Panc1 (cell line): Measurements from ENCODE around the gene TKT. TPM values are rescaled to one million over a fixed set of nuclear protein-coding genes. Genes with fewer than 3 reads are reported as not detected.

Experiments
- ATAC-seq: fragments of 200-7000 bp; cut with Tn5 transposase; 2 replicates; pipeline ENCODE4 v1.9.1; 2020; ENCODE audit warnings: mild to moderate bottlenecking, moderate library complexity
- BruUV-seq: library from RNA; stranded (reverse); fragments of 400-500 nt; replicated peaks from 2 replicates; lab custom pipeline; 2021; lab: Mats Ljungman, UMichigan
- CTCF ChIA-PET: fragments of 300-600 bp; sonication (Branson Sonifier 250); formaldehyde crosslinking; loops from one replicate; lab custom pipeline; 2022; ENCODE audit warnings: antibody characterized with exemption; lab: Charles Lee
- POLR2A ChIA-PET: fragments of 300-600 bp; sonication (Branson Sonifier 250); formaldehyde crosslinking; loops from one replicate; lab custom pipeline; 2022; ENCODE audit warnings: antibody characterized with exemption; lab: Charles Lee
- DNase-seq: peaks from one replicate; pipeline ENCODE4 v3.0.0-alpha.2; 2010; ENCODE audit warnings: low read depth, low spot score
- H3K27ac ChIP-seq: 2 replicates; pipeline ENCODE4 v1.5.1; 2011; ENCODE audit warnings: mild to moderate bottlenecking, low read length, inconsistent platforms
- H3K27me3 ChIP-seq: fragments of 200-500 bp; sonication (Bioruptor generic); 2 replicates; pipeline ENCODE4 v1.6.0; 2014; ENCODE audit warnings: low read length, inconsistent platforms; ENCODE audit not compliant: control insufficient read depth, insufficient read depth
- H3K36me3 ChIP-seq: fragments of 200-500 bp; sonication (Bioruptor generic); 2 replicates; pipeline ENCODE4 v1.5.1; 2014; ENCODE audit warnings: inconsistent platforms, mild to moderate bottlenecking, low read length, moderate library complexity; ENCODE audit not compliant: control insufficient read depth, insufficient read depth
- H3K4me1 ChIP-seq: 2 replicates; pipeline ENCODE4 v1.5.1; 2011; ENCODE audit warnings: inconsistent platforms, mild to moderate bottlenecking, low read length, moderate library complexity; ENCODE audit not compliant: control insufficient read depth, insufficient read depth
- H3K4me3 ChIP-seq, 2 experiments: 2 replicates each; pipeline ENCODE4 v1.5.1; 2011 to 2012; ENCODE audit warnings: low read depth in 2 of 2, low read length in 2 of 2, mild to moderate bottlenecking in 2 of 2, inconsistent platforms in 1 of 2, moderate library complexity in 1 of 2
- H3K9me3 ChIP-seq: fragments of 200-500 bp; sonication (Bioruptor generic); 2 replicates; pipeline ENCODE4 v1.5.1; 2014; ENCODE audit warnings: low read depth, mild to moderate bottlenecking, inconsistent platforms, low read length, moderate library complexity; ENCODE audit not compliant: control insufficient read depth, insufficient read depth
- POLR2AphosphoS5 ChIP-seq: IDR thresholded peaks from 2 replicates; pipeline ENCODE4 v1.6.1; 2012; ENCODE audit warnings: mild to moderate bottlenecking, low read depth, low read length, moderate library complexity
- SIN3A ChIP-seq: IDR thresholded peaks from 2 replicates; pipeline ENCODE4 v1.6.1; 2012; ENCODE audit warnings: low read depth, mild to moderate bottlenecking, low read length, moderate library complexity, borderline replicate concordance; ENCODE audit not compliant: insufficient read depth
- TCF7L2 ChIP-seq: IDR thresholded peaks from 2 replicates; pipeline ENCODE4 v1.6.1; 2011; ENCODE audit warnings: mild to moderate bottlenecking, low read depth, low read length, inconsistent platforms
- in situ Hi-C: cut with HindIII; loops from 2 replicates; pipeline ENCODE4 v1.10.0; 2016; ENCODE audit warnings: low sequenced_read_pairs, low pct_unique_long_range_greater_than_20kb
- intact Hi-C: fragments of 100-400 bp; cut with micrococcal nuclease; formaldehyde crosslinking; loops from one replicate; pipeline ENCODE4 v1.10.0; 2022; ENCODE audit not compliant: unreplicated experiment
- total RNA-seq: library from RNA; stranded (reverse); gene quantifications from one replicate; pipeline ENCODE4 v1.2.1, GENCODE V29; 2021; ENCODE audit not compliant: unreplicated experiment
- TF ChIP-seq, protein P1 (sequence below): fragments of 450-650 bp; IDR thresholded peaks from 2 replicates; pipeline ENCODE4 v1.5.1; 2017; ENCODE audit warnings: mild to moderate bottlenecking
- TF ChIP-seq, protein P2 (sequence below), 2 experiments: IDR thresholded peaks; 2 replicates each; pipeline ENCODE4 v1.6.1; 2011 to 2012; ENCODE audit warnings: low read depth in 2 of 2, control low read depth in 1 of 2, low read length in 1 of 2, mild to moderate bottlenecking in 1 of 2, moderate library complexity in 1 of 2; ENCODE audit not compliant: insufficient read depth in 1 of 2

The TKT gene
- total RNA-seq, 1 experiment from 2014 or later, result 338 TPM

DNA sequence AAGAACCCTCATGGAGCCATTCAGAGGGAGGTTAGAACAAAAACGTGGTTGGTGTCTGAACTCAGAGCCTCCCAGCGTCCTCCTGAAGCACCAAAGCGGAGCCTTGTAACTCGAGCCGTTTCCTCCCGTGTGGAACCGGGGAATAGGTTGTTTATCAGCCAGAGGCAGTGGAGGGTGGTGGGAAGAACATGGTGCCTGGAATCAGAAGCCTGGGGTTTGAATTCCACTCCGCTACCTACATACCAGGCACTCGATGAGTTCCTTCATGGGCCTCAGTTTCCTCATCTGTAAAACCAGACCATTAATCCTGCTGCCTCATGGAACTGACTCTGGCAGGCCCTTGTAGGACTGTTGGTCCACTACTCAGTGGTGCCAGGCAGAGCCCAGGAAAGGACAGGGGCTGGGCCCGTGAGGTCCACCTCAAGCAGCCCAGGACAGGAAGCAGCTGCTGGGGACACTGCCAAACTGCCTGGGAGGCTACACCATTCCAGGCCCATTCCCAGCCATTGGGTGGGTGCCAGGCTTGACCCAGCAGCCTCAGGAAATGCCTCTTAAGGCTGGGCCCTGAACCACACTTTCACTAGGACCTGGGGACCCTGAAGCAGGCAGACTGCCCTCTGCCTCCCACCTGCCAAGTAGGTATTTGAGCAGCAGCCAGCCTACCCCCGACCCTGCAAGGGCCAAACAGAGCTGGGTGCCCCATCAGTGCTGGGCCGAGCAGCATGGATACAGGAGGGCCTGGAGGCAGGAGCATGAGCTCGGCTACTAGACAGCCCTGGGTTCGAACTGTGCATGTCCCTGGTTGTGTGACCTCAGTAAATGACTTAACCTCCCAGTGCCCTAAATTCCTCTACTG is 61.4 kb downstream of the TKT start:
- TF ChIP-seq, protein P1, sequence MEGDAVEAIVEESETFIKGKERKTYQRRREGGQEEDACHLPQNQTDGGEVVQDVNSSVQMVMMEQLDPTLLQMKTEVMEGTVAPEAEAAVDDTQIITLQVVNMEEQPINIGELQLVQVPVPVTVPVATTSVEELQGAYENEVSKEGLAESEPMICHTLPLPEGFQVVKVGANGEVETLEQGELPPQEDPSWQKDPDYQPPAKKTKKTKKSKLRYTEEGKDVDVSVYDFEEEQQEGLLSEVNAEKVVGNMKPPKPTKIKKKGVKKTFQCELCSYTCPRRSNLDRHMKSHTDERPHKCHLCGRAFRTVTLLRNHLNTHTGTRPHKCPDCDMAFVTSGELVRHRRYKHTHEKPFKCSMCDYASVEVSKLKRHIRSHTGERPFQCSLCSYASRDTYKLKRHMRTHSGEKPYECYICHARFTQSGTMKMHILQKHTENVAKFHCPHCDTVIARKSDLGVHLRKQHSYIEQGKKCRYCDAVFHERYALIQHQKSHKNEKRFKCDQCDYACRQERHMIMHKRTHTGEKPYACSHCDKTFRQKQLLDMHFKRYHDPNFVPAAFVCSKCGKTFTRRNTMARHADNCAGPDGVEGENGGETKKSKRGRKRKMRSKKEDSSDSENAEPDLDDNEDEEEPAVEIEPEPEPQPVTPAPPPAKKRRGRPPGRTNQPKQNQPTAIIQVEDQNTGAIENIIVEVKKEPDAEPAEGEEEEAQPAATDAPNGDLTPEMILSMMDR, result no peak
- TF ChIP-seq TCF7L2 (no peak), SIN3A (no peak), POLR2AphosphoS5 (no peak)
- TF ChIP-seq, protein P2, sequence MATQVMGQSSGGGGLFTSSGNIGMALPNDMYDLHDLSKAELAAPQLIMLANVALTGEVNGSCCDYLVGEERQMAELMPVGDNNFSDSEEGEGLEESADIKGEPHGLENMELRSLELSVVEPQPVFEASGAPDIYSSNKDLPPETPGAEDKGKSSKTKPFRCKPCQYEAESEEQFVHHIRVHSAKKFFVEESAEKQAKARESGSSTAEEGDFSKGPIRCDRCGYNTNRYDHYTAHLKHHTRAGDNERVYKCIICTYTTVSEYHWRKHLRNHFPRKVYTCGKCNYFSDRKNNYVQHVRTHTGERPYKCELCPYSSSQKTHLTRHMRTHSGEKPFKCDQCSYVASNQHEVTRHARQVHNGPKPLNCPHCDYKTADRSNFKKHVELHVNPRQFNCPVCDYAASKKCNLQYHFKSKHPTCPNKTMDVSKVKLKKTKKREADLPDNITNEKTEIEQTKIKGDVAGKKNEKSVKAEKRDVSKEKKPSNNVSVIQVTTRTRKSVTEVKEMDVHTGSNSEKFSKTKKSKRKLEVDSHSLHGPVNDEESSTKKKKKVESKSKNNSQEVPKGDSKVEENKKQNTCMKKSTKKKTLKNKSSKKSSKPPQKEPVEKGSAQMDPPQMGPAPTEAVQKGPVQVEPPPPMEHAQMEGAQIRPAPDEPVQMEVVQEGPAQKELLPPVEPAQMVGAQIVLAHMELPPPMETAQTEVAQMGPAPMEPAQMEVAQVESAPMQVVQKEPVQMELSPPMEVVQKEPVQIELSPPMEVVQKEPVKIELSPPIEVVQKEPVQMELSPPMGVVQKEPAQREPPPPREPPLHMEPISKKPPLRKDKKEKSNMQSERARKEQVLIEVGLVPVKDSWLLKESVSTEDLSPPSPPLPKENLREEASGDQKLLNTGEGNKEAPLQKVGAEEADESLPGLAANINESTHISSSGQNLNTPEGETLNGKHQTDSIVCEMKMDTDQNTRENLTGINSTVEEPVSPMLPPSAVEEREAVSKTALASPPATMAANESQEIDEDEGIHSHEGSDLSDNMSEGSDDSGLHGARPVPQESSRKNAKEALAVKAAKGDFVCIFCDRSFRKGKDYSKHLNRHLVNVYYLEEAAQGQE (IDR thresholded peaks at IDR 0.05; ENCODE audit: insufficient read depth in 1 of 2, low read depth in 2 of 2, low read length in 1 of 2), result no peak
- CTCF ChIA-PET, result no interaction called here
- no peak for DNase-seq
- Histone ChIP-seq H3K4me1 (peaks cover 3% of the 10 kb centered on the region; the same call in 1 of the 2 replicates), H3K27me3 (no peaks in the 10 kb centered on the region), H3K4me3 (no peak overlapping the region), H3K9me3 (no peaks in the 10 kb centered on the region), H3K27ac (no peak overlapping the region), H3K36me3 (no peaks in the 10 kb centered on the region)
- in situ Hi-C loops, result no loop called here
- no TSS peak for BruUV-seq
- intact Hi-C loops, result loop anchor here (1.0 kb wide), 1 partner anchor 80 kb away; no protein-coding TSS in a partner anchor
- no peak for ATAC-seq
- POLR2A ChIA-PET, result no interaction called here

DNA sequence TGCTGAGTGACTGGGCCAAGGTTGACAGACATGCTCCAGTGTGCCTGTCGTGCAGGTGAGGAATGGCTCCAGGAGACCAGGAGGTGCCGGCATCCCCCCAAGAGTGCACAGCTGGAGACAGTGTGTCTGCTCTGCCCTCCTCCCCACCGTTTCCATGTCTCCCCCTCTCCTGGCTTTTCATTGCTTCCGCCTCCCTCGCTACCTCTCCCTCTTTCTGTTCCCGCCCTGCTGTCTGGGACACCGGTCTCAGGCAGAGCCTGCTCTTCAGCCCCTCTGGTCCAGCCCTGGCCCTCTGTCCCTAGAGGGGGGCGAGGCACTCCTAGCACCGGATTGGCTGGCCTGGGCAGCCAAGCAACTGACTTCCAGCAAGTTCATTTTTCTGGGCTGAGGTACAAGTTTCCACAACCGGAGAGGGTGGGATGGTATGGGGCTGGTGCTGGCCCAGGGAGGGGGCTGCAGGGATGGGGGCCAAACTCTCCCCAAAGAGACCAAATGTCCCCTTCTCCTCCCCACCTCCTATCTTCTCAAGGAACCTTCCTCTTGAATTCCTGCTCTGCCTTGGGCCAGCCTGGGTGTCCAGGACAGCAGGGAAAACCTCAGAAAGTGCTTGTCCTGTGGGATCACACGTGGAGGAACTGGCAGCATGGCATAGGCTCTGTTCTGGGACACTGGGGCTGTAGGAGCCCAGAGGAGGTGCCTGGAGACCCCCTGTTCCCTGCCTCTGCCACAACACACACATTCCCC is 62.2 kb downstream of the TKT start:
- no TSS peak for BruUV-seq
- in situ Hi-C loops, result no loop called here

More for the DNA sequence above, 62.2 kb downstream of the TKT start:
- H3K4me1 ChIP-seq, result peaks cover 3% of the 10 kb centered on the region; the same call in 1 of the 2 replicates
- no peak overlapping the region for H3K4me3 ChIP-seq
- H3K27ac ChIP-seq, result no peak overlapping the region
- DNase-seq, result no peak
- no peak for ATAC-seq
- intact Hi-C loops, result no loop called here
- TF ChIP-seq TCF7L2 (no peak), SIN3A (no peak), POLR2AphosphoS5 (no peak)
- TF ChIP-seq, protein P1, result no peak
- POLR2A ChIA-PET, result no interaction called here
- H3K9me3 ChIP-seq, result no peaks in the 10 kb centered on the region
- no peaks in the 10 kb centered on the region for H3K27me3 ChIP-seq
- CTCF ChIA-PET, result no interaction called here
- H3K36me3 ChIP-seq, result no peaks in the 10 kb centered on the region
